HG03064 (cell line): Measurements from ENCODE around the gene DCXR.

Experiments
- ATAC-seq: cut with Tn5 transposase; IDR thresholded peaks from one replicate; pipeline ENCODE4 v1.9.1; 2021; ENCODE audit warnings: low read depth; ENCODE audit not compliant: unreplicated experiment

The DCXR gene

GRCh38 chr17:82028246-82028645, 9.3 kb downstream of the DCXR start:
- ATAC-seq: no peak

GRCh38 chr17:82025401-82026107, 11.9 kb downstream of the DCXR start:
- ATAC-seq: no peak

GRCh38 chr17:82024859-82025258, 12.6 kb downstream of the DCXR start:
- no peak for ATAC-seq

GRCh38 chr17:82023447-82024241, 13.9 kb downstream of the DCXR start:
- peak; percentile 19 for ATAC-seq

- ATAC-seq: peak; percentile 68
These were observed 14.5 kb downstream of the DCXR start, which contains the start of gene LRRC45 for GRCh38 chr17:82022981-82023446. Gene LRRC45 (plus strand): TSS chr17:82023305. CDS start chr17:82023644, 339 bp downstream.

- peak; percentile 60 for ATAC-seq
These were observed 15.1 kb downstream of the DCXR start, which contains the start of gene CENPX for GRCh38 chr17:82022310-82022980. Gene CENPX (minus strand): TSS chr17:82022878. CDS start chr17:82022861, 17 bp downstream.

GRCh38 chr17:82021900-82022309, 15.6 kb downstream of the DCXR start:
- ATAC-seq: no peak

- no peak for ATAC-seq
These were observed 16.2 kb downstream of the DCXR start for GRCh38 chr17:82021107-82021899.

GRCh38 chr17:82020572-82021106, 16.9 kb downstream of the DCXR start:
- no peak for ATAC-seq

- no peak for ATAC-seq
These were observed 17.6 kb downstream of the DCXR start for GRCh38 chr17:82019690-82020571.

- ATAC-seq: no peak
These were observed 18.4 kb downstream of the DCXR start for GRCh38 chr17:82018989-82019689.

- ATAC-seq: no peak
These were observed 19.1 kb downstream of the DCXR start for GRCh38 chr17:82018152-82018988.

GRCh38 chr17:82017612-82018151, 19.8 kb downstream of the DCXR start:
- ATAC-seq: no peak

GRCh38 chr17:82016875-82017459, 20.5 kb downstream of the DCXR start:
- no peak for ATAC-seq

GRCh38 chr17:82016061-82016874, 21.2 kb downstream of the DCXR start:
- ATAC-seq: no peak
